GM19328 (cell line): ENCODE results near the gene SCOC.
"Not testable (repeated sequence)": the region's sequence is repeated elsewhere in the genome, so short reads cannot be mapped to it uniquely, and the experiment has no call there.

ENCODE experiments used
- ATAC-seq: cut with Tn5 transposase; IDR thresholded peaks from one replicate; pipeline ENCODE4 v1.9.1; 2021; ENCODE audit warnings: mild to moderate bottlenecking, moderate library complexity; ENCODE audit not compliant: unreplicated experiment

The SCOC gene

DNA sequence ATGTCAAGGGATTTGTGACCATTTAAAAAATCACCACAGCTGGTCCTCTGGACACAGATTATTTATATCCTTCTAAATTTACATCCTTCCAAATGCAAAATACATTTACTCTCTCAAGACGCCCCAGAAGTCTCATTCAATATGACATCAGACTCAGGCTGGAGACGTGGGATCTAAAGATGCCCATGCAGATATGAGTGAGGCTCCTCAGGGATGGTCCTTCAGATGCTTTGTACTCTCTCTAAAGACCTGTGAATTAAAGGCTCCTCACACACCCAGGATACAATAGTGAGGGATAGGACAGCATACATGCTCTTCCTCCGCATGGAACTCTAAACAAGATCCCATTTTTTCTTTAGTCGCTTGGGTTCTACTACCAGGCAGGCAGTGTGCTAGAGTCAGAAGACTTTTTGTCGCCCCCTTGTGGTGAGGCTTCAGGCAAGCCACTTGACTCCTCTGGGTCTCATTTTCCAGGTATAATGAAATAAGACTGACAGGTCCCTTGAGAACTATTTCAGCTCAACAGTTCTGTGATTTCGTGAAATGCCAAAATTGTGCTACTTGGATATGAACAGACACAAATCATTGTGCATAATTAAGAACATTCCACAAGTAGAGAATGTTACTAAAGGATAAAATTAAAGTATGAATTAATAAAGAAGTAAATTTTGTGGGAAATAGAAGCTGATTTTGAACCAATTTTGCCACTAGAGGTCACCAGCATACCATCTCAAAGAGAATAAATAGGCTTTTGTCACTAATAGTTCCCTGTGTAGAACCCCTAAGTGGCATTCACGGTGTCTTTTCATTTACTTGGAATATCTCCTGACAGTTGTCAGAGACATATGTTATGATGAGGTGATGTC, 13.7 kb upstream of the SCOC start:
- ATAC-seq, result peak; percentile 97

- no peak for ATAC-seq
Observed at GRCh38 chr4:140361099-140361498, 12.3 kb upstream of the SCOC start.

- no peak for ATAC-seq
Observed at GRCh38 chr4:140363051-140363450, 10.4 kb upstream of the SCOC start.

DNA sequence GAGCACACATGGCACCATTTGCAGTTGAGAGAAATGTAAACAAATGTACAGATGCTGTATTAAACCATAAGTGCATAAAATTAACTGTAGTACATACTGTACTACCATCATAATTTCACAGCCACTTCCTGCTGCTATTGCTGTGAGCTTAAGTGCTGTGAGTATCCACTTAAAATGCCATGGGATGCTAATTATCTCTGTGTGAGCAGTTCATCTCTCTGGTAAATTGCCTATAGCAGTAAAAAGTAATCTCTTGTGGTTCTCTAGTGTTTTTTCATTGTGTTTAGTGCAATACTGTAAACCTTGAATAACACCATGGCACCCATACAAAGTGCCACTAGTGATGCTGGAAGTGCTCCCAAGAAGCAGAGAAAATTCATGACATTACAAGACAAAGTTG, 9.9 kb upstream of the SCOC start:
- no peak for ATAC-seq

DNA sequence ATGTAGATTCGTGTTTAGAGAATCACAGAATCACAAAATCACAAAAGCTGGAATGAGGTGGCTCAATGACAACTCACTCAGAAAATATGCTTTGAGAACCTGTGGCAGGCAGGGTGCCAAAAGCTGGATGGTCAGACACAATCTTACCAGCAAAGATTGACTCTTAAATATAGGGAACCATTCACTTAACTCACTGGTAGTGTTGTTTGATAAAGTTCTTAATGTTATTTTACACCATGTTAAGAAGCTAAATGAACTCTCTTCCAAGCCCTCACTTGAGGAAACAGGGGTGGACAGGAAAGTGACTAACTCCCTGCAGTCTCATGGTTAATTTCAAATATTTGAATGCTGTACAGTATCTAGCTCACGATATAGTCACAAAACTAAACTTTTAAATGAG, 5.7 kb upstream of the SCOC start:
- ATAC-seq, result no peak

GRCh38 chr4:140368686-140369085, 4.8 kb upstream of the SCOC start:
- ATAC-seq, result no peak

DNA sequence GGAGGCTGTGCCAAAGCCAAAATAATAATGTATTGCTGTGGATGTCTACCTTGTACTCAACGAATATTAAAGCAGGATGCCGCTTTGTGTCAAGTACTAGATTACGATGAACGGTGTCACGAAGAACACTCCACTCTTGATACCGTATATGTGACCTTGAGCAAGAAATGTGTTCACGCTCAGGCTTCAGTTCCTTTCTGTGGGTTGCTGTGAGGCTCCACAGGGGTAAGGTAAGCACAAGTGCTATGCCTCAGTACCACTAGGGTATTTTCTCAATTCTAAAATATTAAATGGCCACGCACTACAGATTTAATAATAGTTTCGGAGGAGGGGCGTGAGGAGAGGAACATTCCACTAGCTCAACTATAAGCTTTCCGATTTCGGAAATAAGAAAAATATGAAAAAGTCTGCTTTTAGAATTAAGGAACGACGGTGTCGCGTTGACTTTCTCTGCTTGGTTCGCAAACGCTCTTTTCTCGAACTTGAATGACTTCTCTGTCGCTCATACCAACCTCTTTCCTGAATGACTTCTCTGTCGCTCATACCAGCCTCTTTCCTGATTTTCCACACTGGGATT, 607 bp upstream of the SCOC start:
- peak; percentile 56 for ATAC-seq

- no peak for ATAC-seq
Observed at GRCh38 chr4:140374130-140374477, 658 bp downstream of the SCOC start.

DNA sequence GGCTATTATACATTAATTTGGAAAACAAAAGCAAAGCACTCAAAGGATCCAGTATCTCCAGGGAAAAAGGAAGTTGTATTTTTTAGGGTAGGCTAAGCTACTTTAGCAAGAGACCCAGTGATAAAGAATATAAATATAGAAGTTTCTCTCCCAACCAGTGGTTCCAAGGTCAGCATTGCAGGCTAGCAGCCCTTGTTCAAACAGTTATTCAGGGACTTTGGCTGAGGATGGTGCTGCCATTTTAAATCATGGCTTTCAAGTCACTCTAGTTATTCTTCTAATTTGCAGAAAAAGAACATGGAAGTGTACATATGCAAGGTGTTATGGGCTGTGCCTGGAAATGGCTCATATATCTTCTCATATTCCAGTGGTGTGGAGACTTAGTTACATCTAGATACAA, 9.3 kb downstream of the SCOC start:
- ATAC-seq, result no peak

GRCh38 chr4:140388015-140388414, 14.6 kb downstream of the SCOC start:
- ATAC-seq, result no peak

GRCh38 chr4:140395668-140396067, 22.2 kb downstream of the SCOC start:
- no peak for ATAC-seq

DNA sequence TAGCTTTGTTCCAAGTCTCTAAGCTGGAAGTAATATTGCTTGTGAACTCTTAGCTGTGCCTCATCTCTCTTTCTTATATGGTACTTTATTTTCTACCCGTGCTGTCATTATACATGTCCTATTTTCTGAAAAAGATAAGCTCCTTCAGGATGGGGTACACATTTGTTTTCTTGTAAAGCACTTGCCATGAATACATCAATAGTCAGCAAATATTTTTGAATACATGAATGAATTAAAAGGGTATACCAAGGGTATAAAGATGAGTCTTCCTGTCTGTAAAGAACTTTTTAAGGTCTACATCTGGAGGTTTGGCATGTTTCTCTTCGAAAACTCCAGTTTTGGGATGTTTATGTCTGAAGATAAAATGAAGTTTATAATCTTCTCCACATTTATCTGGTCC, 26.7 kb downstream of the SCOC start:
- ATAC-seq, result no peak

DNA sequence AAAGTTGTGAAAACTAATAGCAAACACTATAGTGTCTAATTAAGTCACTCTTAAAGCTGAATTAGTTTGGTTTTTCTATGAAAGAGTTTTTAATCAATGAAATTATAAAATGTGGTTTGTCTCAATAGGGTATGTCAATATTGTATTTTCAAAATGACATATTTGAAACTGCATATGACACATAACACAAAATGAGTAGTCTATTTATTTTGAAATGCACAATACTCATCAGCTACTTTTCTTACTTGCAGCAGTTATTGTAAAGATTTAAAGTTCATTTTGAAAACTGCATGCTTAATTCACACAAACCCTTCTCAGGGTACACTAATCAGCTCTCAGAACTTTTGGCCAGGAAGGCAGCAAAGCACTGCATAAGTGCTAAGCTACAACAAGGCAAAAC, 32.8 kb downstream of the SCOC start:
- ATAC-seq, result no peak

DNA sequence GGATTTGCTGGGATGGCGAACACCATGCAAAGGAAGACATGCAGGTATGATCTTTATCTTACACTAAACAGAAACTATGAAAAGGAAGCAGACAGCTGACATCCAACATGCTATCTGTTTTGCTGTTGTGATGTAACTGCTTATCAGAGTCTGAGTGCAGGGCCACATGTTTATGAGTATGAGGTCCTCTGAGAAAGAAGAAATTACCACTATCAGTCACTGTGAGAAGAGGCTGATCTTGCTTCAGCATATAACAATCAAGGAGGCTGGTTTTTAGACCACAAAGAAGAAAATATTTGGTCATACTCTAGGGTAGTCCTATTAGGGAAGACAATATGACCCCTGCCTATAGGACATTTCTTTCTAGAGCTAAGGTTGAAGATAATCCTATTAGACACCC, 35.5 kb downstream of the SCOC start:
- ATAC-seq, result no peak

GRCh38 chr4:140413130-140413969, 39.9 kb downstream of the SCOC start:
- ATAC-seq, result not testable (repeated sequence)

GRCh38 chr4:140423106-140423505, 49.7 kb downstream of the SCOC start:
- ATAC-seq, result no peak

- peak; percentile 20 for ATAC-seq
Observed at GRCh38 chr4:140426610-140427105, 53.2 kb downstream of the SCOC start.

DNA sequence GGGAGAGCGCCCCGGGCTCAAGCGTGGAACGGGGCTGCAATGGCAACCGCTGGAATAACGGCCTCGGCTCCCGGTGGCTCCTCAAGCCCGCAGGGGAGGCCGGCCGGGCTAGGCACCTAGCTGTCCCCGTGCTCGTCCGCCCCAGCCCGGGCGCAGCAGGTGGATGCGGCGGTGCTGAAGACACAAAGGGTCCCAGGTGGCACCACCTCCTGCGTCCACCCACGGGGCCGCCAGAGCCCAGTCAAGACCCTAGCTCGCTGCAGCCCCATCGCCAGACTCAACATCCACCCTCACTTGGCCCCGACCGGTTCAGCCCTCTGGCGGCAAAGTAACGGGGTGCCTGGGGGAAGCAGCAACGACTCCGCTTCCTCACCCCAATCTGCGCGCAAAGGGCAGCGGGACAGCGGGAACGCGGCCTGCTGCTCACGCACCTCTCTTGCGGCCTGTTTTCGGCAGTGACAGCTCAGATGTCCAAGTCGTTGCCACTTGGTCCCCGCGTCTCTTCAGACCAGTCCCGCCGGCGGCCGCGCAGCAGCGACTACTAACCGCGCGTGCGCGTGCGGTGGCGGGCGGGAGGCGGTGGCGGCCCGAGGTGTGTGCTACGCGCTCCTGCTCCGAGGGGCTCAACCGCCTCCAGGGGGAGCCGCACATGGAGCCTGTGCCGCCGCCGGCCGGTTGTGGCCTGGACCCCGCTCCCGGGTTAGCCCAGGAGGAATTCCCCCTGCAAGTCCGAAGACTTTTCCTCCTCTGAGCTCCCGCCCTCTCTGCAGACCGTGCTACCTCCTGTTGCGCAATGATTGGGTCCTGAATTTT, 53.9 kb downstream of the SCOC start, which contains the start of gene CLGN:
TSS of gene CLGN (minus strand) at position 543 of the 813 bp plus-strand sequence. CDS start 14,570 bp downstream, outside the sequence.
- peak; percentile 92 for ATAC-seq

DNA sequence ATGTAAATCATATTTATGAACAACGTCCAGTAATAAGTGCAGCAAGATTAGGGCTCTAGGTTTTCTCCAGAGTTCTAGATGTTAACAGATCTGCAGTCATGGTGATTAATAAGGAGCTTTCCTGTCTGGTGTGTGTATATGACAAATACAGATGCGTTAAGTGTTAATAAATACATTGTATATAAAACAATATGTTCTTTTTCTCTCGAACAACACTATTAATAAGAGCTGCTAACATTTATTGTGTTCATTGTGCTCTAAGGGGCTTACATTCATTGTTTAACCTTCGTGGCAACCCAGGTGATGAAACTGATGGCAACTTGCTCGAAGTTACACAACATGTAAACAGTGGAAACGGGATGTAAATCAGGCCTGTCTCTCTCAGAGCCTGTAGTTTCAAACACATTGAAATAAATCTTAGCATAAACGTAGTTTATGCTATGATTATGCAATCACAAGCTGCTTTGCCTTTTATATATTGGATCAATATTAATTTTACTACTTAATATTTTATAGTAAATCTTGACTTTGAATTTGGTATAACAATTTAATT, 54.5 kb downstream of the SCOC start:
- no peak for ATAC-seq
